ENCODE results near the gene DYSF. TPM values are rescaled to one million over a fixed set of nuclear protein-coding genes. Genes with fewer than 3 reads are reported as not detected.

DYSF gene
- total RNA-seq, 1 experiment from 2014 or later, result 5.5 TPM

DNA sequence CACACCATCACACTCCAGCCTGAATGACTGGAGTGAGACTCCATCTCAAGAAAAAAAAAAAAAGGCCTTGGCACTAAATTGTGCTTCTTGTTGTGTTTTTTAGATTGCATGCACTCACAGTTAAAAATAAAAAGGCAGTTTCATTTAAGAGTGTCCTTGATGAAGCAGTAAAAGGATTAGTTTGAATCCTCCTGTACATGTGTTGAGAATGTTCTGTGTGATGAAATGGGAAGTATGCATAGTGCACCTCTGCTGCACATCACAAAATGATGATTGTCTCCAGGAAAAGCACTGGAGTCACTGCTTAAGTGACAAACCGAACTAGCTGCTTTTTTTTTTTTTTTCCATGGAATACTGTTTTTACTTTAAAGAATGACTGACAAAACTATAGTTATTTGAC, 23.1 kb downstream of the DYSF start:
- Histone ChIP-seq H3K18ac (ENCODE audit: insufficient read length, low read depth, low read length) (no peak overlapping the region), H2BK12ac (ENCODE audit: insufficient read length, low read depth, low read length) (no peak overlapping the region), H2BK5ac (ENCODE audit: insufficient read length, low read length) (no peak overlapping the region), H3K4me1 (ENCODE audit: insufficient read depth, low read length) (no peaks in the 10 kb centered on the region), H3K27ac (ENCODE audit: insufficient read length, low read depth, low read length) (no peak overlapping the region), H2BK120ac (ENCODE audit: low read depth, low read length, poor library complexity, severe bottlenecking) (no peak overlapping the region), H3K79me1 (ENCODE audit: insufficient read depth, low read depth, low read length, poor library complexity, severe bottlenecking) (no peaks in the 10 kb centered on the region), H4K91ac (ENCODE audit: insufficient read length, low read depth, low read length) (no peak overlapping the region), H3K27me3 (ENCODE audit: insufficient read depth, low read length) (no peaks in the 10 kb centered on the region), H3K23ac (ENCODE audit: insufficient read length, low read depth, low read length) (no peak overlapping the region), H4K20me1 (ENCODE audit: control insufficient read depth, insufficient read depth, insufficient read length) (no peaks in the 10 kb centered on the region), H4K5ac (ENCODE audit: insufficient read length, low read depth, low read length) (no peak overlapping the region), H3K14ac (ENCODE audit: insufficient read depth, low read length) (no peak overlapping the region), H3T11ph (ENCODE audit: low read length) (no peak overlapping the region), H3K9ac (ENCODE audit: extremely low read depth, insufficient read length, low read length) (no peak overlapping the region), H2AFZ (ENCODE audit: low read length) (no peak overlapping the region), H2BK15ac (ENCODE audit: low read depth, low read length) (no peak overlapping the region), H3K9me3 (ENCODE audit: control insufficient read depth, low read depth, low read length) (no peaks in the 10 kb centered on the region), H4K8ac (replicated peaks; ENCODE audit: insufficient read length, low read depth, low read length) (no peak overlapping the region), H3K23me2 (ENCODE audit: insufficient read length, low read depth, low read length, poor library complexity, severe bottlenecking) (no peaks in the 10 kb centered on the region), H3K79me2 (ENCODE audit: insufficient read depth, low read length) (no peaks in the 10 kb centered on the region), H2BK20ac (ENCODE audit: low read depth, low read length, poor library complexity, severe bottlenecking) (no peak overlapping the region), H3K56ac (ENCODE audit: insufficient read length, low read depth, low read length) (no peak overlapping the region), H2AK5ac (ENCODE audit: insufficient read length, low read length) (no peak overlapping the region), H3K4me2 (ENCODE audit: insufficient read depth, insufficient read length, low read length) (no peak overlapping the region), H3K4ac (ENCODE audit: low read depth, low read length) (no peak overlapping the region)
- Mint-ChIP-seq H3K27me3 (ENCODE audit: low read depth) (peaks cover 9% of the 10 kb centered on the region), H3K27ac (no peak overlapping the region), H3K4me3 (no peak overlapping the region), H3K9me3 (no peaks in the 10 kb centered on the region), H3K36me3 (ENCODE audit: insufficient read depth in 1 of 3, low read depth in 3 of 3) (peaks cover 0 to 2% (median 0%) of the 10 kb centered on the region in 3 experiments; a peak in 2 of 7 replicates), H3K4me1 (peaks cover 21 to 23% of the 10 kb centered on the region in 2 experiments)
- WGBS (ENCODE audit: extremely low coverage, insufficient read length, low lambda C conversion rate), result no CpG with 5 or more reads among the region's 1 CpG
- DNase-seq, result no peak
- TF ChIP-seq, protein P1, sequence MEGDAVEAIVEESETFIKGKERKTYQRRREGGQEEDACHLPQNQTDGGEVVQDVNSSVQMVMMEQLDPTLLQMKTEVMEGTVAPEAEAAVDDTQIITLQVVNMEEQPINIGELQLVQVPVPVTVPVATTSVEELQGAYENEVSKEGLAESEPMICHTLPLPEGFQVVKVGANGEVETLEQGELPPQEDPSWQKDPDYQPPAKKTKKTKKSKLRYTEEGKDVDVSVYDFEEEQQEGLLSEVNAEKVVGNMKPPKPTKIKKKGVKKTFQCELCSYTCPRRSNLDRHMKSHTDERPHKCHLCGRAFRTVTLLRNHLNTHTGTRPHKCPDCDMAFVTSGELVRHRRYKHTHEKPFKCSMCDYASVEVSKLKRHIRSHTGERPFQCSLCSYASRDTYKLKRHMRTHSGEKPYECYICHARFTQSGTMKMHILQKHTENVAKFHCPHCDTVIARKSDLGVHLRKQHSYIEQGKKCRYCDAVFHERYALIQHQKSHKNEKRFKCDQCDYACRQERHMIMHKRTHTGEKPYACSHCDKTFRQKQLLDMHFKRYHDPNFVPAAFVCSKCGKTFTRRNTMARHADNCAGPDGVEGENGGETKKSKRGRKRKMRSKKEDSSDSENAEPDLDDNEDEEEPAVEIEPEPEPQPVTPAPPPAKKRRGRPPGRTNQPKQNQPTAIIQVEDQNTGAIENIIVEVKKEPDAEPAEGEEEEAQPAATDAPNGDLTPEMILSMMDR (conservative IDR thresholded peaks at IDR 0.05), result no peak

Measured in H9 (cell line).